OCI-LY1 (cell line): ENCODE results near the gene DDX31.
A peak's percentile ranks its signal among the peaks of the same experiment; 100 is the strongest.

Source experiments
- H2AFZ ChIP-seq: fragments of 200-600 bp; sonication (generic), shearing (Covaris generic); 2 replicates; pipeline ENCODE4 v1.6.0; 2014; ENCODE audit warnings: antibody characterized with exemption, mild to moderate bottlenecking, low read length
- H3F3A ChIP-seq: fragments of 200-600 bp; sonication (generic), shearing (Covaris generic); 2 replicates; pipeline ENCODE4 v1.6.0; 2014; ENCODE audit warnings: mild to moderate bottlenecking, antibody characterized with exemption, low read length, moderate library complexity; ENCODE audit not compliant: insufficient read depth
- H3K27ac ChIP-seq: fragments of 200-600 bp; sonication (generic); 2 replicates; pipeline ENCODE4 v1.5.1; 2014; ENCODE audit warnings: low read length, mixed run types, mild to moderate bottlenecking, low read depth; ENCODE audit not compliant: poor library complexity, severe bottlenecking
- H3K27me3 ChIP-seq: fragments of 200-600 bp; sonication (generic); 2 replicates; pipeline ENCODE4 v1.6.0; 2014; ENCODE audit warnings: antibody characterized with exemption, mild to moderate bottlenecking, low read length, moderate library complexity; ENCODE audit not compliant: insufficient read depth
- H3K36me3 ChIP-seq: fragments of 200-600 bp; sonication (generic); 2 replicates; pipeline ENCODE4 v1.6.1; 2014; ENCODE audit warnings: mild to moderate bottlenecking, antibody characterized with exemption, low read length, moderate library complexity, mixed read lengths; ENCODE audit not compliant: insufficient read depth
- H3K4me1 ChIP-seq: fragments of 200-600 bp; sonication (generic); 2 replicates; pipeline ENCODE4 v1.5.1; 2014; ENCODE audit warnings: mild to moderate bottlenecking, low read length, moderate library complexity; ENCODE audit not compliant: insufficient read depth, severe bottlenecking
- H3K4me2 ChIP-seq: fragments of 200-600 bp; sonication (generic), shearing (Covaris generic); 2 replicates; pipeline ENCODE4 v1.6.1; 2014; ENCODE audit warnings: low read length
- H3K4me3 ChIP-seq: fragments of 200-600 bp; sonication (generic); 2 replicates; pipeline ENCODE4 v1.5.1; 2014; ENCODE audit warnings: low read length, low read depth, mild to moderate bottlenecking, mixed read lengths; ENCODE audit not compliant: poor library complexity, severe bottlenecking
- H3K79me2 ChIP-seq: fragments of 200-600 bp; shearing (Covaris generic); 2 replicates; pipeline ENCODE4 v1.6.1; 2016; ENCODE audit warnings: mixed run types, low read length, mixed read lengths; ENCODE audit not compliant: insufficient read depth
- H3K9ac ChIP-seq: fragments of 200-600 bp; sonication (generic), shearing (Covaris generic); 2 replicates; pipeline ENCODE4 v1.6.1; 2014; ENCODE audit warnings: mild to moderate bottlenecking, low read length, mixed read lengths
- H3K9me2 ChIP-seq: fragments of 200-600 bp; sonication (generic), shearing (Covaris generic); 2 replicates; pipeline ENCODE4 v1.6.1; 2014; ENCODE audit warnings: low read depth, mild to moderate bottlenecking, low read length, mixed read lengths
- H3K9me3 ChIP-seq: fragments of 200-600 bp; shearing (Covaris generic); 2 replicates; pipeline ENCODE4 v1.6.1; 2014; ENCODE audit warnings: low read length, mixed read lengths
- H4K20me1 ChIP-seq: fragments of 200-600 bp; sonication (generic), shearing (Covaris generic); 2 replicates; pipeline ENCODE4 v1.6.0; 2016; ENCODE audit warnings: mild to moderate bottlenecking, low read length; ENCODE audit not compliant: insufficient read depth
- CTCF ChIP-seq: fragments of 200-600 bp; sonication (generic), shearing (Covaris generic); IDR thresholded peaks from 2 replicates; pipeline ENCODE4 v1.5.1; 2017; ENCODE audit warnings: mild to moderate bottlenecking, antibody characterized with exemption, low read length, moderate library complexity, mixed read lengths
- EZH2 ChIP-seq: fragments of 200-600 bp; sonication (generic), shearing (Covaris generic); IDR thresholded peaks from 2 replicates; pipeline ENCODE4 v1.8.0; 2017; ENCODE audit warnings: borderline replicate concordance, mixed run types, mild to moderate bottlenecking, antibody characterized with exemption, low read length, moderate library complexity, mixed read lengths

Gene DDX31

GRCh38 chr9:132698989-132699388 lies 29.2 kb upstream of the DDX31 start:
- Histone ChIP-seq H3K79me2 (no peaks in the 10 kb centered on the region), H3K27ac (no peak overlapping the region), H3K9ac (no peak overlapping the region), H3K36me3 (no peaks in the 10 kb centered on the region), H3K9me3 (peaks cover 11% of the 10 kb centered on the region), H2AFZ (no peak overlapping the region), H3K4me1 (no peaks in the 10 kb centered on the region), H3K4me3 (no peak overlapping the region), H3F3A (no peaks in the 10 kb centered on the region), H3K4me2 (no peak overlapping the region), H4K20me1 (no peaks in the 10 kb centered on the region), H3K27me3 (no peaks in the 10 kb centered on the region), H3K9me2 (no peaks in the 10 kb centered on the region)
- no peak for TF ChIP-seq CTCF

GRCh38 chr9:132697230-132697629 lies 27.4 kb upstream of the DDX31 start:
- Histone ChIP-seq H3F3A (no peaks in the 10 kb centered on the region), H3K36me3 (peaks cover 10% of the 10 kb centered on the region; the same call in 1 of the 2 replicates), H3K9me3 (peaks cover 11% of the 10 kb centered on the region), H3K4me1 (no peaks in the 10 kb centered on the region), H3K27ac (no peak overlapping the region), H3K9ac (no peak overlapping the region), H3K4me2 (no peak overlapping the region), H3K79me2 (no peaks in the 10 kb centered on the region), H3K4me3 (no peak overlapping the region), H3K27me3 (no peaks in the 10 kb centered on the region), H4K20me1 (no peaks in the 10 kb centered on the region), H2AFZ (no peak overlapping the region), H3K9me2 (no peaks in the 10 kb centered on the region)
- no peak for TF ChIP-seq CTCF

GRCh38 chr9:132694144-132694543 lies 24.4 kb upstream of the DDX31 start:
- TF ChIP-seq CTCF, result peak; percentile 34; the same call in 1 of the 2 replicates
- no peak for TF ChIP-seq EZH2
- H3K36me3 ChIP-seq, result peaks cover 39% of the 10 kb centered on the region
- no peaks in the 10 kb centered on the region for H3K79me2 ChIP-seq

More at GRCh38 chr9:132694144-132694543, 24.4 kb upstream of the DDX31 start:
- Histone ChIP-seq H2AFZ (no peak overlapping the region), H3K9ac (no peak overlapping the region), H3K4me1 (no peaks in the 10 kb centered on the region), H3F3A (no peaks in the 10 kb centered on the region), H3K4me3 (no peak overlapping the region), H3K9me2 (no peaks in the 10 kb centered on the region), H3K27me3 (no peaks in the 10 kb centered on the region), H3K9me3 (peaks cover 11% of the 10 kb centered on the region), H3K27ac (no peak overlapping the region), H3K4me2 (no peak overlapping the region), H4K20me1 (no peaks in the 10 kb centered on the region)
